HEK293 (cell line): ENCODE results near the gene TCEANC2.
A peak's percentile ranks its signal among the peaks of the same experiment; 100 is the strongest.

Source experiments
- GLI2 ChIP-seq: fragments of 450-650 bp; formaldehyde crosslinking; IDR thresholded peaks from 2 replicates; pipeline ENCODE4; 2017; ENCODE audit warnings: missing biosample characterization, missing genetic modification characterization, low read depth, borderline replicate concordance
- IKZF3 ChIP-seq: fragments of 450-650 bp; IDR thresholded peaks from 2 replicates; pipeline ENCODE4 v1.5.0; 2018; ENCODE audit warnings: missing biosample characterization, mild to moderate bottlenecking, missing genetic modification characterization, moderate library complexity
- KLF1 ChIP-seq: fragments of 450-650 bp; formaldehyde crosslinking; IDR thresholded peaks from 2 replicates; pipeline ENCODE4 v1.5.1; 2016; ENCODE audit warnings: missing biosample characterization, missing genetic modification characterization
- KLF16 ChIP-seq: fragments of 450-650 bp; formaldehyde crosslinking; IDR thresholded peaks from 2 replicates; pipeline ENCODE4 v1.5.1; 2017; ENCODE audit warnings: missing biosample characterization, missing genetic modification characterization
- MYNN ChIP-seq: fragments of 450-650 bp; formaldehyde crosslinking; IDR thresholded peaks from 2 replicates; pipeline ENCODE4 v1.5.1; 2016; ENCODE audit warnings: missing biosample characterization, missing genetic modification characterization, borderline replicate concordance
- PRDM1 ChIP-seq: fragments of 450-650 bp; formaldehyde crosslinking; IDR thresholded peaks from 2 replicates; pipeline ENCODE4; 2016; ENCODE audit warnings: missing biosample characterization, missing genetic modification characterization
- SP3 ChIP-seq: fragments of 450-650 bp; formaldehyde crosslinking; IDR thresholded peaks from 2 replicates; pipeline ENCODE4 v1.5.1; 2016; ENCODE audit warnings: missing biosample characterization, missing genetic modification characterization
- SP7 ChIP-seq: fragments of 450-650 bp; formaldehyde crosslinking; IDR thresholded peaks from 2 replicates; pipeline ENCODE4 v1.5.1; 2016; ENCODE audit warnings: missing biosample characterization, missing genetic modification characterization
- TCF7L2 ChIP-seq: IDR thresholded peaks from 2 replicates; pipeline ENCODE4 v1.6.1; 2011; ENCODE audit warnings: low read depth, mild to moderate bottlenecking, inconsistent platforms, low read length, moderate library complexity, borderline replicate concordance
- ZNF146 ChIP-seq: fragments of 450-650 bp; formaldehyde crosslinking; IDR thresholded peaks from 2 replicates; pipeline ENCODE4 v1.5.1; 2016; ENCODE audit warnings: missing biosample characterization, missing genetic modification characterization
- ZNF174 ChIP-seq: fragments of 450-650 bp; formaldehyde crosslinking; IDR thresholded peaks from 2 replicates; pipeline ENCODE4 v1.5.0; 2017; ENCODE audit warnings: missing biosample characterization, mild to moderate bottlenecking, missing genetic modification characterization
- ZNF184 ChIP-seq: fragments of 450-650 bp; IDR thresholded peaks from 2 replicates; pipeline ENCODE4 v1.5.1; 2018; ENCODE audit warnings: missing biosample characterization, mild to moderate bottlenecking, missing genetic modification characterization
- ZNF37A ChIP-seq: fragments of 450-650 bp; IDR thresholded peaks from 2 replicates; pipeline ENCODE4 v1.5.1; 2018; ENCODE audit warnings: missing biosample characterization, missing genetic modification characterization
- ZNF501 ChIP-seq: fragments of 450-650 bp; formaldehyde crosslinking; IDR thresholded peaks from 2 replicates; pipeline ENCODE4 v1.5.1; 2016; ENCODE audit warnings: missing biosample characterization, missing genetic modification characterization
- ZNF558 ChIP-seq: fragments of 450-650 bp; formaldehyde crosslinking; IDR thresholded peaks from 2 replicates; pipeline ENCODE4 v1.5.1; 2016; ENCODE audit warnings: missing biosample characterization, missing genetic modification characterization
- ZNF560 ChIP-seq: fragments of 450-650 bp; formaldehyde crosslinking; IDR thresholded peaks from 2 replicates; pipeline ENCODE4 v1.5.1; 2017; ENCODE audit warnings: missing biosample characterization, missing genetic modification characterization, borderline replicate concordance
- ZNF571 ChIP-seq: fragments of 450-650 bp; formaldehyde crosslinking; IDR thresholded peaks from 2 replicates; pipeline ENCODE4 v1.5.0; 2017; ENCODE audit warnings: missing biosample characterization, missing genetic modification characterization
- ZNF629 ChIP-seq: fragments of 450-650 bp; formaldehyde crosslinking; IDR thresholded peaks from 2 replicates; pipeline ENCODE4 v1.5.1; 2017; ENCODE audit warnings: missing biosample characterization, missing genetic modification characterization
- ZNF660 ChIP-seq: fragments of 450-650 bp; IDR thresholded peaks from 2 replicates; pipeline ENCODE4 v1.5.1; 2018; ENCODE audit warnings: missing biosample characterization, mild to moderate bottlenecking, missing genetic modification characterization
- ZNF670 ChIP-seq: fragments of 450-650 bp; formaldehyde crosslinking; IDR thresholded peaks from 2 replicates; pipeline ENCODE4 v1.5.1; 2016; ENCODE audit warnings: missing biosample characterization, missing genetic modification characterization, low read depth
- ZNF701 ChIP-seq: fragments of 450-650 bp; formaldehyde crosslinking; IDR thresholded peaks from 2 replicates; pipeline ENCODE4 v1.5.1; 2016; ENCODE audit warnings: missing biosample characterization, missing genetic modification characterization
- TF ChIP-seq, protein P1 (sequence below): fragments of 450-650 bp; formaldehyde crosslinking; IDR thresholded peaks from 2 replicates; pipeline ENCODE4 v1.5.1; 2016; ENCODE audit warnings: missing biosample characterization, missing genetic modification characterization
- TF ChIP-seq, protein P2 (sequence below): fragments of 450-650 bp; formaldehyde crosslinking; IDR thresholded peaks from 2 replicates; pipeline ENCODE4 v1.5.1; 2017; ENCODE audit warnings: missing biosample characterization, missing genetic modification characterization
- TF ChIP-seq, protein P3 (sequence below): sonication (generic); formaldehyde crosslinking; IDR thresholded peaks from 2 replicates; pipeline ENCODE4 v1.8.1; 2022; ENCODE audit warnings: mild to moderate bottlenecking, moderate library complexity, missing genetic modification reagents
- TF ChIP-seq, protein P4 (sequence below): fragments of 450-650 bp; formaldehyde crosslinking; IDR thresholded peaks from 2 replicates; pipeline ENCODE4 v1.5.1; 2016; ENCODE audit warnings: missing biosample characterization, missing genetic modification characterization
- TF ChIP-seq, protein P5 (sequence below): fragments of 450-650 bp; formaldehyde crosslinking; IDR thresholded peaks from 2 replicates; pipeline ENCODE4 v1.5.1; 2016; ENCODE audit warnings: missing biosample characterization, missing genetic modification characterization
- TF ChIP-seq, protein P6 (sequence below): fragments of 450-650 bp; formaldehyde crosslinking; IDR thresholded peaks from 2 replicates; pipeline ENCODE4 v1.5.1; 2016; ENCODE audit warnings: missing biosample characterization, missing genetic modification characterization, borderline replicate concordance

Gene TCEANC2

DNA sequence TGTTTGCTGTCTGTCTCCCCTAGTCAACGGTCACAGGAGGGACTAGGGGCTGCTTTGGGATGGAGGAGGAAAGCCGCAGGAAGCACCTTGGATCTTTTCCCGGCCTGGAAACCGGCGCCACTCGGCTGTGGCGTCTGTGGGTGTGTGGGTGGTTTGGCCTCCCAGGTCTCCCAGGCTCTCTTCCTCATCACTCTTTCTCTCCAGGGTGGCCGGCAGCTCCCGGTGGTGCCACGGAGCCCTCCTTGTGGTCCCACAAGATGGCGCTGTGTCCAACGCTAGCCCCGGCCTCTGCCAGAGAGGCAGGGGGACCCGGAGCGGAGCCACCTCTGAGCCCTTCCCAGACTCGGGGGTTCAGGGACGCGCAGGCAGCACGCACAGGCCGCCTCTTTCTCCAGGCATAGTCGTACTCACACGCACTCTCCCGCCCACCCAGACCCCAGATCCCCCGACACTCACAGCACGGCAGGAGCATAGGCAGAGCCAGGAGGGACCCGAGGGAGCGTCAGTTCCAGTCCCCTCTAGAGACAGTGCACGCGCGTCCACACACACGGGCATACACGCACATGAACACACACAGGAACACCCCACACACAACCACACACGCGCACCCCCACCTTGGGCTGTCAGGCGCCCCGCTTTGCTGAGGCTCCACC, 68.2 kb downstream of the TCEANC2 start (continued):
- TF ChIP-seq KLF1 (tag by site-specific recombination) (no peak), ZNF629 (tag by site-specific recombination) (0 out of 2 replicates have a peak, but pooled peaks have one; percentile 19), ZNF184 (no peak), ZNF571 (tag by site-specific recombination) (no peak), TCF7L2 (no peak), ZNF701 (no peak), ZNF146 (no peak), ZNF670 (no peak), ZNF560 (tag by site-specific recombination) (no peak), MYNN (no peak), ZNF501 (tag by site-specific recombination) (0 out of 2 replicates have a peak, but pooled peaks have one; percentile 36), ZNF660 (tag by site-specific recombination) (no peak; the same call in 1 of the 2 replicates), GLI2 (no peak), IKZF3 (tag by site-specific recombination) (0 out of 2 replicates have a peak, but pooled peaks have one; percentile 70), SP7 (tag by site-specific recombination) (peak; percentile 42; the same call in 1 of the 2 replicates), ZNF558 (no peak), SP3 (tag by site-specific recombination) (no peak), PRDM1 (tag by site-specific recombination) (no peak), ZNF174 (no peak), ZNF37A (tag by site-specific recombination) (no peak), KLF16 (tag by site-specific recombination) (no peak; the same call in 1 of the 2 replicates)
- TF ChIP-seq, protein P1, sequence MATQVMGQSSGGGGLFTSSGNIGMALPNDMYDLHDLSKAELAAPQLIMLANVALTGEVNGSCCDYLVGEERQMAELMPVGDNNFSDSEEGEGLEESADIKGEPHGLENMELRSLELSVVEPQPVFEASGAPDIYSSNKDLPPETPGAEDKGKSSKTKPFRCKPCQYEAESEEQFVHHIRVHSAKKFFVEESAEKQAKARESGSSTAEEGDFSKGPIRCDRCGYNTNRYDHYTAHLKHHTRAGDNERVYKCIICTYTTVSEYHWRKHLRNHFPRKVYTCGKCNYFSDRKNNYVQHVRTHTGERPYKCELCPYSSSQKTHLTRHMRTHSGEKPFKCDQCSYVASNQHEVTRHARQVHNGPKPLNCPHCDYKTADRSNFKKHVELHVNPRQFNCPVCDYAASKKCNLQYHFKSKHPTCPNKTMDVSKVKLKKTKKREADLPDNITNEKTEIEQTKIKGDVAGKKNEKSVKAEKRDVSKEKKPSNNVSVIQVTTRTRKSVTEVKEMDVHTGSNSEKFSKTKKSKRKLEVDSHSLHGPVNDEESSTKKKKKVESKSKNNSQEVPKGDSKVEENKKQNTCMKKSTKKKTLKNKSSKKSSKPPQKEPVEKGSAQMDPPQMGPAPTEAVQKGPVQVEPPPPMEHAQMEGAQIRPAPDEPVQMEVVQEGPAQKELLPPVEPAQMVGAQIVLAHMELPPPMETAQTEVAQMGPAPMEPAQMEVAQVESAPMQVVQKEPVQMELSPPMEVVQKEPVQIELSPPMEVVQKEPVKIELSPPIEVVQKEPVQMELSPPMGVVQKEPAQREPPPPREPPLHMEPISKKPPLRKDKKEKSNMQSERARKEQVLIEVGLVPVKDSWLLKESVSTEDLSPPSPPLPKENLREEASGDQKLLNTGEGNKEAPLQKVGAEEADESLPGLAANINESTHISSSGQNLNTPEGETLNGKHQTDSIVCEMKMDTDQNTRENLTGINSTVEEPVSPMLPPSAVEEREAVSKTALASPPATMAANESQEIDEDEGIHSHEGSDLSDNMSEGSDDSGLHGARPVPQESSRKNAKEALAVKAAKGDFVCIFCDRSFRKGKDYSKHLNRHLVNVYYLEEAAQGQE (tag by site-specific recombination): no peak
- TF ChIP-seq, protein P2, sequence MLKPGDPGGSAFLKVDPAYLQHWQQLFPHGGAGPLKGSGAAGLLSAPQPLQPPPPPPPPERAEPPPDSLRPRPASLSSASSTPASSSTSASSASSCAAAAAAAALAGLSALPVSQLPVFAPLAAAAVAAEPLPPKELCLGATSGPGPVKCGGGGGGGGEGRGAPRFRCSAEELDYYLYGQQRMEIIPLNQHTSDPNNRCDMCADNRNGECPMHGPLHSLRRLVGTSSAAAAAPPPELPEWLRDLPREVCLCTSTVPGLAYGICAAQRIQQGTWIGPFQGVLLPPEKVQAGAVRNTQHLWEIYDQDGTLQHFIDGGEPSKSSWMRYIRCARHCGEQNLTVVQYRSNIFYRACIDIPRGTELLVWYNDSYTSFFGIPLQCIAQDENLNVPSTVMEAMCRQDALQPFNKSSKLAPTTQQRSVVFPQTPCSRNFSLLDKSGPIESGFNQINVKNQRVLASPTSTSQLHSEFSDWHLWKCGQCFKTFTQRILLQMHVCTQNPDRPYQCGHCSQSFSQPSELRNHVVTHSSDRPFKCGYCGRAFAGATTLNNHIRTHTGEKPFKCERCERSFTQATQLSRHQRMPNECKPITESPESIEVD (tag by site-specific recombination): no peak
- TF ChIP-seq, protein P3, sequence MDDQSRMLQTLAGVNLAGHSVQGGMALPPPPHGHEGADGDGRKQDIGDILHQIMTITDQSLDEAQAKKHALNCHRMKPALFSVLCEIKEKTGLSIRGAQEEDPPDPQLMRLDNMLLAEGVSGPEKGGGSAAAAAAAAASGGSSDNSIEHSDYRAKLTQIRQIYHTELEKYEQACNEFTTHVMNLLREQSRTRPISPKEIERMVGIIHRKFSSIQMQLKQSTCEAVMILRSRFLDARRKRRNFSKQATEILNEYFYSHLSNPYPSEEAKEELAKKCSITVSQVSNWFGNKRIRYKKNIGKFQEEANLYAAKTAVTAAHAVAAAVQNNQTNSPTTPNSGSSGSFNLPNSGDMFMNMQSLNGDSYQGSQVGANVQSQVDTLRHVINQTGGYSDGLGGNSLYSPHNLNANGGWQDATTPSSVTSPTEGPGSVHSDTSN (CRISPR knock-in tag): 0 out of 2 replicates have a peak, but pooled peaks have one; percentile 55
- TF ChIP-seq, protein P4, sequence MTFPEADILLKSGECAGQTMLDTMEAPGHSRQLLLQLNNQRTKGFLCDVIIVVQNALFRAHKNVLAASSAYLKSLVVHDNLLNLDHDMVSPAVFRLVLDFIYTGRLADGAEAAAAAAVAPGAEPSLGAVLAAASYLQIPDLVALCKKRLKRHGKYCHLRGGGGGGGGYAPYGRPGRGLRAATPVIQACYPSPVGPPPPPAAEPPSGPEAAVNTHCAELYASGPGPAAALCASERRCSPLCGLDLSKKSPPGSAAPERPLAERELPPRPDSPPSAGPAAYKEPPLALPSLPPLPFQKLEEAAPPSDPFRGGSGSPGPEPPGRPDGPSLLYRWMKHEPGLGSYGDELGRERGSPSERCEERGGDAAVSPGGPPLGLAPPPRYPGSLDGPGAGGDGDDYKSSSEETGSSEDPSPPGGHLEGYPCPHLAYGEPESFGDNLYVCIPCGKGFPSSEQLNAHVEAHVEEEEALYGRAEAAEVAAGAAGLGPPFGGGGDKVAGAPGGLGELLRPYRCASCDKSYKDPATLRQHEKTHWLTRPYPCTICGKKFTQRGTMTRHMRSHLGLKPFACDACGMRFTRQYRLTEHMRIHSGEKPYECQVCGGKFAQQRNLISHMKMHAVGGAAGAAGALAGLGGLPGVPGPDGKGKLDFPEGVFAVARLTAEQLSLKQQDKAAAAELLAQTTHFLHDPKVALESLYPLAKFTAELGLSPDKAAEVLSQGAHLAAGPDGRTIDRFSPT (tag by site-specific recombination): no peak
- TF ChIP-seq, protein P5, sequence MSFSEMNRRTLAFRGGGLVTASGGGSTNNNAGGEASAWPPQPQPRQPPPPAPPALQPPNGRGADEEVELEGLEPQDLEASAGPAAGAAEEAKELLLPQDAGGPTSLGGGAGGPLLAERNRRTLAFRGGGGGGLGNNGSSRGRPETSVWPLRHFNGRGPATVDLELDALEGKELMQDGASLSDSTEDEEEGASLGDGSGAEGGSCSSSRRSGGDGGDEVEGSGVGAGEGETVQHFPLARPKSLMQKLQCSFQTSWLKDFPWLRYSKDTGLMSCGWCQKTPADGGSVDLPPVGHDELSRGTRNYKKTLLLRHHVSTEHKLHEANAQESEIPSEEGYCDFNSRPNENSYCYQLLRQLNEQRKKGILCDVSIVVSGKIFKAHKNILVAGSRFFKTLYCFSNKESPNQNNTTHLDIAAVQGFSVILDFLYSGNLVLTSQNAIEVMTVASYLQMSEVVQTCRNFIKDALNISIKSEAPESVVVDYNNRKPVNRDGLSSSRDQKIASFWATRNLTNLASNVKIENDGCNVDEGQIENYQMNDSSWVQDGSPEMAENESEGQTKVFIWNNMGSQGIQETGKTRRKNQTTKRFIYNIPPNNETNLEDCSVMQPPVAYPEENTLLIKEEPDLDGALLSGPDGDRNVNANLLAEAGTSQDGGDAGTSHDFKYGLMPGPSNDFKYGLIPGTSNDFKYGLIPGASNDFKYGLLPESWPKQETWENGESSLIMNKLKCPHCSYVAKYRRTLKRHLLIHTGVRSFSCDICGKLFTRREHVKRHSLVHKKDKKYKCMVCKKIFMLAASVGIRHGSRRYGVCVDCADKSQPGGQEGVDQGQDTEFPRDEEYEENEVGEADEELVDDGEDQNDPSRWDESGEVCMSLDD (tag by site-specific recombination): peak; percentile 71; the same call in 1 of the 2 replicates
- TF ChIP-seq, protein P6, sequence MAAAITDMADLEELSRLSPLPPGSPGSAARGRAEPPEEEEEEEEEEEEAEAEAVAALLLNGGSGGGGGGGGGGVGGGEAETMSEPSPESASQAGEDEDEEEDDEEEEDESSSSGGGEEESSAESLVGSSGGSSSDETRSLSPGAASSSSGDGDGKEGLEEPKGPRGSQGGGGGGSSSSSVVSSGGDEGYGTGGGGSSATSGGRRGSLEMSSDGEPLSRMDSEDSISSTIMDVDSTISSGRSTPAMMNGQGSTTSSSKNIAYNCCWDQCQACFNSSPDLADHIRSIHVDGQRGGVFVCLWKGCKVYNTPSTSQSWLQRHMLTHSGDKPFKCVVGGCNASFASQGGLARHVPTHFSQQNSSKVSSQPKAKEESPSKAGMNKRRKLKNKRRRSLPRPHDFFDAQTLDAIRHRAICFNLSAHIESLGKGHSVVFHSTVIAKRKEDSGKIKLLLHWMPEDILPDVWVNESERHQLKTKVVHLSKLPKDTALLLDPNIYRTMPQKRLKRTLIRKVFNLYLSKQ (tag by site-specific recombination): no peak
